Glutamatergic neuron (in vitro differentiated cells): Measurements from ENCODE around the gene ZNF331. TPM values are rescaled to one million over a fixed set of nuclear protein-coding genes. Genes with fewer than 3 reads are reported as not detected.

Source experiments
- DNase-seq: peaks from one replicate; pipeline ENCODE4 v3.0.0; 2022
- H3K27ac Mint-ChIP-seq: one replicate; pipeline ENCODE4 v1.8.0; 2020; ENCODE audit warnings: mild to moderate bottlenecking, mixed read lengths, inconsistent platforms; ENCODE audit not compliant: unreplicated experiment
- H3K27me3 Mint-ChIP-seq: one replicate; pipeline ENCODE4 v1.8.0; 2020; ENCODE audit warnings: mild to moderate bottlenecking, moderate library complexity, mixed read lengths, inconsistent platforms; ENCODE audit not compliant: unreplicated experiment
- H3K36me3 Mint-ChIP-seq: one replicate; pipeline ENCODE4 v1.8.0; 2020; ENCODE audit warnings: mild to moderate bottlenecking, mixed read lengths, inconsistent platforms; ENCODE audit not compliant: unreplicated experiment
- H3K4me1 Mint-ChIP-seq: one replicate; pipeline ENCODE4 v1.8.0; 2020; ENCODE audit warnings: mild to moderate bottlenecking, low read depth, mixed read lengths, inconsistent platforms; ENCODE audit not compliant: unreplicated experiment
- H3K4me3 Mint-ChIP-seq: one replicate; pipeline ENCODE4 v1.8.0; 2020; ENCODE audit warnings: mild to moderate bottlenecking, mixed read lengths, inconsistent platforms; ENCODE audit not compliant: unreplicated experiment
- H3K9me3 Mint-ChIP-seq: one replicate; pipeline ENCODE4 v1.8.0; 2020; ENCODE audit warnings: mild to moderate bottlenecking, moderate library complexity, mixed read lengths, inconsistent platforms; ENCODE audit not compliant: unreplicated experiment
- total RNA-seq: library from RNA; stranded (reverse); fragmentation: NEBNext Ultra II Directional; extraction: Animal tissue kit (Norgen Biotek cat#: 25700); gene quantifications from one replicate; pipeline ENCODE4 v1.2.1, GENCODE V29; 2021; ENCODE audit not compliant: unreplicated experiment
- TF ChIP-seq, protein P1 (sequence below): fragments of 200-600 bp; sonication (generic); IDR thresholded peaks from one replicate; pipeline ENCODE4 v1.5.0; 2021; ENCODE audit not compliant: partially characterized antibody, unreplicated experiment

The ZNF331 gene
- total RNA-seq, 1 donor from 2014 or later = 13.3 TPM

DNA sequence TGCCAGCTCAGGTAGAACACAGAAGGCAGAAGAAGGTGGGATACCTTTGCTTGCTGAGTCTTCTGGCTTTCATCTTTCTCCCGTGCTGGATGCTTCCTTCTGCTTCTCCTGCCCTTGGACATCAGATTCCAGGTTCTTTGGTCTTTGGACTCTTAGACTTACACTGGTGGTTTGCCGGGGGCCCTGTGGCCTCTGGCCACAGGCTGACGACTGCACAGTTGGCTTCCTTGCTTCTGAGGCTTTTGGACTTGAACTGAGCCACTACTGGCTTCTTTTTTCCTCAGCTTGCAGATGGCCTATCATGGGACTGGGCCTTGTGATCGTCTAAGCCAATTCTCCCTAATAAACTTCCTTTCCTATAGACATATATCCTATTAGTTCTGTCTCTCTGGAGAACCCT lies 19.8 kb upstream of the ZNF331 start:
- Mint-ChIP-seq H3K27ac (no peak overlapping the region), H3K4me3 (no peak overlapping the region), H3K4me1 (peaks cover 7% of the 10 kb centered on the region), H3K9me3 (peaks cover 14% of the 10 kb centered on the region), H3K27me3 (peaks cover 3% of the 10 kb centered on the region), H3K36me3 (no peaks in the 10 kb centered on the region)
- no peak for DNase-seq
- TF ChIP-seq, protein P1, sequence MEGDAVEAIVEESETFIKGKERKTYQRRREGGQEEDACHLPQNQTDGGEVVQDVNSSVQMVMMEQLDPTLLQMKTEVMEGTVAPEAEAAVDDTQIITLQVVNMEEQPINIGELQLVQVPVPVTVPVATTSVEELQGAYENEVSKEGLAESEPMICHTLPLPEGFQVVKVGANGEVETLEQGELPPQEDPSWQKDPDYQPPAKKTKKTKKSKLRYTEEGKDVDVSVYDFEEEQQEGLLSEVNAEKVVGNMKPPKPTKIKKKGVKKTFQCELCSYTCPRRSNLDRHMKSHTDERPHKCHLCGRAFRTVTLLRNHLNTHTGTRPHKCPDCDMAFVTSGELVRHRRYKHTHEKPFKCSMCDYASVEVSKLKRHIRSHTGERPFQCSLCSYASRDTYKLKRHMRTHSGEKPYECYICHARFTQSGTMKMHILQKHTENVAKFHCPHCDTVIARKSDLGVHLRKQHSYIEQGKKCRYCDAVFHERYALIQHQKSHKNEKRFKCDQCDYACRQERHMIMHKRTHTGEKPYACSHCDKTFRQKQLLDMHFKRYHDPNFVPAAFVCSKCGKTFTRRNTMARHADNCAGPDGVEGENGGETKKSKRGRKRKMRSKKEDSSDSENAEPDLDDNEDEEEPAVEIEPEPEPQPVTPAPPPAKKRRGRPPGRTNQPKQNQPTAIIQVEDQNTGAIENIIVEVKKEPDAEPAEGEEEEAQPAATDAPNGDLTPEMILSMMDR = no peak

DNA sequence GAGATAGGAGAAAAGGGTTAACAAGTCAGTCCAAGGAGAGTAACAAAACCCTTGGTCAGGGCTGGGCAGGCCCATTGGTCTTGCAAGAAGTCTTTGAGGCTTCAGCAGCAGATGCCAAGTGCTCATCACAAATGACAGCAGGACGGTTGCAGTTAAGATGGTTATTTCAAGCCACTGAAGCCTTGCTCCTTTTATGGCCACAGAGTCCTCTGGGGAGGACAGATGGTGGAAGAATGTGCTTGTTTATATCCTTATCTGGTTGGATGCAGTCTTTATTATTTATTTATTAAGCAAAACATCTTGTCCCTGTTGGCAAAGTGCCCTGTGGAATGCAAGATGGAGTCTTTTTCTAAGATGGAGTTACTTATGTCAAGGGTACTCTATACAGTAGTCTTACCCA lies 19.2 kb upstream of the ZNF331 start:
- Mint-ChIP-seq H3K4me1 (peaks cover 7% of the 10 kb centered on the region), H3K36me3 (no peaks in the 10 kb centered on the region), H3K27me3 (peaks cover 3% of the 10 kb centered on the region), H3K27ac (no peak overlapping the region), H3K9me3 (peaks cover 14% of the 10 kb centered on the region), H3K4me3 (peak overlapping the region; percentile 60)
- no peak for DNase-seq
- TF ChIP-seq, protein P1 = no peak

DNA sequence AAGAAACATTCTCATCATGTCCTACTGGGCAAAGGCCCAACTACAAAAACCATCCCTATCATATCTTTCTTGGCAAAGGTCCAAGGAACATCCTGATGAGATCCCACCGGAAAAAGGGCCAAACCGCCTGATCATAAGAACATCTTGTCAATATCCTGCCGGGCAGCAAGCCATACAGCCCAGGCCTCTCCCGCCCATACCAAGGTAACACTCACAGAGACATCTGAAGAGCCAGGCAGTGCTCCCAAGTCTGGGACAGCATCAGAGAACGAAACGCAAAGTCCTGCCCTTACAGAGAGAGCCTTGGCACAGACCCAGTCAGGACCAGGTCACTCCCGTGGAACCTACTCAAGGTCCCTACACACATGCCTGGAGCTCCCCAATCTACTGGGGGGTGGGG lies 18.5 kb upstream of the ZNF331 start:
- Mint-ChIP-seq H3K27ac (peak overlapping the region; percentile 72), H3K4me3 (peak overlapping the region; percentile 60), H3K36me3 (no peaks in the 10 kb centered on the region), H3K27me3 (peaks cover 3% of the 10 kb centered on the region), H3K9me3 (peaks cover 14% of the 10 kb centered on the region), H3K4me1 (peaks cover 7% of the 10 kb centered on the region)
- TF ChIP-seq, protein P1 = no peak
- DNase-seq = no peak

DNA sequence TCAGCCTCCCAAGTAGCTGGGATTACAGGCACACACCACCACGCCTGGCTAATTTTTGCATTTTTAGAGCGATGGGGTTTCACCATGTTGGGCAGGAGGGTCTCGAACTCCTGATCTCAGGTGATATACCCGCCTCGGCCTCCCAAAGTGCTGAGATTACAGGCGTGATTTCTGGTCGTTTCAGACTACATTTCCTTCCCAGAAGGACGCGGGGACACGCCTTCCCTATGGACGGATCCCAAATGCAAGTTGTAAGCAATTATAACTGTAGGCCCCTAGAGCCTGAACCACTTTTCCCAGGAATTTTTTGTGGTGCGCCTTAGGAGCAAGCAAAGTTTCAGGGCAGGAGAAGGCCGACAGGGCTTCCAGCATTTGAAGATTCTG lies 17.8 kb upstream of the ZNF331 start:
- Mint-ChIP-seq H3K4me3 (peak overlapping the region; percentile 96), H3K4me1 (peaks cover 7% of the 10 kb centered on the region), H3K9me3 (peaks cover 14% of the 10 kb centered on the region), H3K27me3 (peaks cover 3% of the 10 kb centered on the region), H3K27ac (peak overlapping the region; percentile 66), H3K36me3 (no peaks in the 10 kb centered on the region)
- no peak for DNase-seq
- TF ChIP-seq, protein P1 = no peak

DNA sequence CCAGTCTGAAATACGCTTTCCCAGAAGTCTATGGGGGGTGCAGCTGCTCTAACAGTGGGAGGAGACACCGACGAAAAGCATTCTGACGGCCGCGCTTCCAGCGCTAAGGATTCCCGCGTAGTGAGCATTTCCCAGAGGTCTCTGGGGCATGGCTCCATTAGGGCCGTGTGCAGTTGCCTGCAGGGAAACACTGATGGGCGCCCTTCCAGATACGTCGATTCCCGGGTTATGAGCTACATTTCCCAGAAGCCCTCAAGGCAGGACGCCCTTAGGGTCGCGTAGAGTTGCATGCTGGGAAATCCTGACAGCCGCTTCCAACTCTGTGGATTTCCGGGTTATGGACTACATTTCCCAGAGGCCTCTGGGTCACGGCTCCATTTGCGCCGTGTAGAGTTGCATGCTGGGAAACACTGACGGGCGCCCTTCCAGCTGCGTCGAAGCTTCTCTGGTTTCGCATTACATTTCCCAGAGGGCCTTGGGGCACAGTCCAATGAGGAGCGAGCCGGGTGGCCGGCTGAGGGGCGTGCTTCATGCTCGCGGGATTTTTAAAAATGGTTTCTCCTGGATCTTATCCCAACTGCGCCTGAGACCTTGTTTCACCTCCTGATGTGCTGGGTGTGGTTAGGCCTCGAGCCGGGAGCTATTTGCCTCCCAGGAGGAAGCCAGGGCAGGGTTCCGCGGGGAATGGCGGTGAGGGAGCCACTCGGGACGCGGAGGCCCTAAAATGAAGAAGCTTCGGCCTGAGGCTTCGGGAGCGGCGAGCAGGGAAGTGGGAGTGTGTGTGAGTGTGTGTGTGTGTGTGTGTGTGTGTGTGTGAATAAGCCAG lies 17.2 kb upstream of the ZNF331 start:
- H3K27me3 Mint-ChIP-seq = peaks cover 3% of the 10 kb centered on the region
- peaks cover 7% of the 10 kb centered on the region for H3K4me1 Mint-ChIP-seq
- peaks cover 5% of the 10 kb centered on the region for H3K36me3 Mint-ChIP-seq
- peaks cover 14% of the 10 kb centered on the region for H3K9me3 Mint-ChIP-seq
- TF ChIP-seq, protein P1 = no peak
- H3K4me3 Mint-ChIP-seq = peak overlapping the region; percentile 96
- H3K27ac Mint-ChIP-seq = peak overlapping the region; percentile 66
- peak; percentile 89 for DNase-seq
